ENCODE measurements around the gene SMYD2. TPM values are rescaled to one million over a fixed set of nuclear protein-coding genes. Genes with fewer than 3 reads are reported as not detected.

The SMYD2 gene
- total RNA-seq, 6 experiments from 2014 or later, result 14.5 to 45.2 (median 24.1) TPM

DNA sequence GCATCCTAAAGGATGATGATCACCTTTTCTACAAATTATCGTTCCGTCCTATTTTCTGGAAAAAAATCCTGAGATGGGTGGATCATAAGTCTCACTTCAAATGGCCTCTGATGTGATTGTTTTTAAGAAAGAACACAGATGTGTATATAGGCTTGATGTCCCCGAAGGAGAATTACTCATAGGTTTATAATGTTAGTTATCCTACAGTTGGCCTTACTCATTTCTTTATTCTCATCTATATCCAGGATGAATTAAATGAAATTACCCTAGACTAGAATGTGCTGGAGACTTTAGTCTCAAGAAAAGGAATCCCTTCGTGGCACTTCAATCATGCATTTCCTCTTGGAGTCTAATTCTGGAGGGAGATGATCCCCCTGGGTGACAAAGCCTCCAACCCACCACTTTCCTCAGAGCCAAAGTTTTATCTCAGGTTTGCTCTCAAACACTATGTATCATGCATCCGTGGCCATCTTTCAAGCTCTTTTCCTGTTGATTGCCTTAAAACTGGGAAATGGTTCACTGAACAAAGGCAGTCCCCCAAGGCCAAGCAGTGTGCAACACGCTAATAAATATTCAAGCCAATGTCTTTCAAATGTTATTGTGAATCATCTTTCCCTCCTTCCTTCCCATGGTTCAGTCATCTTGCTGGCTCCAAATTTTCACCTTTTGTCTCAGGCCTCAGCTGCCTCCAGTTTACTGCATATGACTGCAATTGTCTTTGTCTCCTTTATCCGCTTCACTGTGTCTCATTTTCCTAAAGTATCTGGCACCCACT, 32.5 kb upstream of the SMYD2 start:
- Histone ChIP-seq H3K4me3 (no peak overlapping the region), H3K9me3 (no peaks in the 10 kb centered on the region), H3K36me3 (no peaks in the 10 kb centered on the region), H3K27me3 (no peaks in the 10 kb centered on the region), H3K4me1 (no peaks in the 10 kb centered on the region), H3K27ac (no peak overlapping the region)
- 73% methylated on average over 7 of the region's 7 CpGs for WGBS (ENCODE audit: insufficient coverage, low coverage, low lambda C conversion rate, missing lambda C conversion rate)
- no peak for DNase-seq
- TF ChIP-seq, protein P1, sequence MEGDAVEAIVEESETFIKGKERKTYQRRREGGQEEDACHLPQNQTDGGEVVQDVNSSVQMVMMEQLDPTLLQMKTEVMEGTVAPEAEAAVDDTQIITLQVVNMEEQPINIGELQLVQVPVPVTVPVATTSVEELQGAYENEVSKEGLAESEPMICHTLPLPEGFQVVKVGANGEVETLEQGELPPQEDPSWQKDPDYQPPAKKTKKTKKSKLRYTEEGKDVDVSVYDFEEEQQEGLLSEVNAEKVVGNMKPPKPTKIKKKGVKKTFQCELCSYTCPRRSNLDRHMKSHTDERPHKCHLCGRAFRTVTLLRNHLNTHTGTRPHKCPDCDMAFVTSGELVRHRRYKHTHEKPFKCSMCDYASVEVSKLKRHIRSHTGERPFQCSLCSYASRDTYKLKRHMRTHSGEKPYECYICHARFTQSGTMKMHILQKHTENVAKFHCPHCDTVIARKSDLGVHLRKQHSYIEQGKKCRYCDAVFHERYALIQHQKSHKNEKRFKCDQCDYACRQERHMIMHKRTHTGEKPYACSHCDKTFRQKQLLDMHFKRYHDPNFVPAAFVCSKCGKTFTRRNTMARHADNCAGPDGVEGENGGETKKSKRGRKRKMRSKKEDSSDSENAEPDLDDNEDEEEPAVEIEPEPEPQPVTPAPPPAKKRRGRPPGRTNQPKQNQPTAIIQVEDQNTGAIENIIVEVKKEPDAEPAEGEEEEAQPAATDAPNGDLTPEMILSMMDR (IDR thresholded peaks at IDR 0.05), result no peak
- no peak for TF ChIP-seq POLR2A (IDR thresholded peaks at IDR 0.05)
- intact Hi-C loops (cut with DNase I), result no loop called here
- ATAC-seq, result no peak

DNA sequence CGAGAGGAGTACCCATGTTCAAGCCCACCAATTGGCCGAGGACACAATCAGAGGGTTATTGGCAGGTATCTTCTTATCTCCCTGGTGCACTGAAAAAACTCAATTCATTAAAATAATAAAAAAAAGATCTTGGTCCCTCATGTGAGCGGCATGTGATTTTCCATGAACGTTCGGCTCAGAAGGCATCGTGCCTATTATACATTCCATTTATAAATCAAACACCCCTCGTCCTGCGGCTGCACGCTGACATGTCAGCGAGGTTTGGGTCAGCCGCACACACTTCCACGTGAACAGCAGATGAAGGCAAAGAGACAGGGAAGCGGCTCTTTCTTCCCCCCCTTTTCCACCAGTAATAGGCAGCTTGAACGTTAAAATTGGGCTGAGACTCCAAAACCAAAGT, 31.3 kb upstream of the SMYD2 start:
- intact Hi-C loops (cut with DNase I), result no loop called here
- 91% methylated on average over 12 of the region's 14 CpGs for WGBS (ENCODE audit: insufficient coverage, low coverage, low lambda C conversion rate, missing lambda C conversion rate)
- no peaks in the 10 kb centered on the region for H3K4me1 ChIP-seq
- TF ChIP-seq, protein P1 (IDR thresholded peaks at IDR 0.05), result no peak
- no peak for TF ChIP-seq POLR2A (IDR thresholded peaks at IDR 0.05)
- H3K9me3 ChIP-seq, result no peaks in the 10 kb centered on the region
- DNase-seq (no peak), ATAC-seq (no peak)
- no peaks in the 10 kb centered on the region for H3K27me3 ChIP-seq
- H3K36me3 ChIP-seq, result no peaks in the 10 kb centered on the region
- no peak overlapping the region for H3K27ac ChIP-seq
- no peak overlapping the region for H3K4me3 ChIP-seq

- no peaks in the 10 kb centered on the region for H3K4me1 ChIP-seq
- intact Hi-C loops (cut with DNase I), result no loop called here
- ATAC-seq (no peak), DNase-seq (no peak)
- no peak for TF ChIP-seq POLR2A (IDR thresholded peaks at IDR 0.05)
- TF ChIP-seq, protein P1 (IDR thresholded peaks at IDR 0.05), result no peak
- no peak overlapping the region for H3K27ac ChIP-seq
- H3K9me3 ChIP-seq, result no peaks in the 10 kb centered on the region
- no peaks in the 10 kb centered on the region for H3K36me3 ChIP-seq
- WGBS (ENCODE audit: insufficient coverage, low coverage, low lambda C conversion rate, missing lambda C conversion rate), result 95% methylated on average over 2 of the region's 2 CpGs
- H3K27me3 ChIP-seq, result no peaks in the 10 kb centered on the region
- no peak overlapping the region for H3K4me3 ChIP-seq
Observed at GRCh38 chr1:214251354-214251753, 29.6 kb upstream of the SMYD2 start.

DNA sequence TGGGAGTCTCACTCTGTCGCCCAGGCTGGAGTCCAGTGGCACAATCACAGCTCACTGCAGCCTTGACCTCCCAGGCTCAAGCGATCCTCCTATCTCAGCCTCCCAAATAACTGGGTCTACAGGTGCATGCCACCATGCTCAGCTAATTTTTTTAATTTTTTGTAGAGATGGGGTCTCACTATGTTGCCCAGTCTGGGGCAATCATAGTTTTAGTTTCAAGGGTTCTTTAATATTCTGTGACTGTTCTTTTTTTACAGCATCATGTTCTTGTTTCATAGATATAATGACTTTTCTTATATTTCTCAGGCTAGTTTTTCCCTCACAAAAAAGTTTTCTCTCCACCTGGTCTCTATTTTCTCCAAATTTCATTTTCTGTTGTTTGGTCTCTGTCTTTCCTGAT, 25.4 kb upstream of the SMYD2 start:
- WGBS (ENCODE audit: insufficient coverage, low coverage, low lambda C conversion rate, missing lambda C conversion rate), result 78% methylated on average over 2 of the region's 2 CpGs

More for the DNA sequence above, 25.4 kb upstream of the SMYD2 start:
- Histone ChIP-seq H3K4me3 (no peak overlapping the region), H3K9me3 (no peaks in the 10 kb centered on the region), H3K27ac (no peak overlapping the region), H3K27me3 (no peaks in the 10 kb centered on the region), H3K36me3 (no peaks in the 10 kb centered on the region), H3K4me1 (no peaks in the 10 kb centered on the region)
- TF ChIP-seq, protein P1 (IDR thresholded peaks at IDR 0.05), result no peak
- TF ChIP-seq POLR2A (IDR thresholded peaks at IDR 0.05), result no peak
- no peak for ATAC-seq
- intact Hi-C loops (cut with DNase I), result no loop called here
- no peak for DNase-seq
